Kidney tubule cell (primary cell): ENCODE measurements around the gene CAPN10.

Experiments
- DNase-seq: peaks from one replicate; pipeline ENCODE4 v3.0.0-alpha.2; 2018; ENCODE audit warnings: low spot score

The CAPN10 gene

DNA sequence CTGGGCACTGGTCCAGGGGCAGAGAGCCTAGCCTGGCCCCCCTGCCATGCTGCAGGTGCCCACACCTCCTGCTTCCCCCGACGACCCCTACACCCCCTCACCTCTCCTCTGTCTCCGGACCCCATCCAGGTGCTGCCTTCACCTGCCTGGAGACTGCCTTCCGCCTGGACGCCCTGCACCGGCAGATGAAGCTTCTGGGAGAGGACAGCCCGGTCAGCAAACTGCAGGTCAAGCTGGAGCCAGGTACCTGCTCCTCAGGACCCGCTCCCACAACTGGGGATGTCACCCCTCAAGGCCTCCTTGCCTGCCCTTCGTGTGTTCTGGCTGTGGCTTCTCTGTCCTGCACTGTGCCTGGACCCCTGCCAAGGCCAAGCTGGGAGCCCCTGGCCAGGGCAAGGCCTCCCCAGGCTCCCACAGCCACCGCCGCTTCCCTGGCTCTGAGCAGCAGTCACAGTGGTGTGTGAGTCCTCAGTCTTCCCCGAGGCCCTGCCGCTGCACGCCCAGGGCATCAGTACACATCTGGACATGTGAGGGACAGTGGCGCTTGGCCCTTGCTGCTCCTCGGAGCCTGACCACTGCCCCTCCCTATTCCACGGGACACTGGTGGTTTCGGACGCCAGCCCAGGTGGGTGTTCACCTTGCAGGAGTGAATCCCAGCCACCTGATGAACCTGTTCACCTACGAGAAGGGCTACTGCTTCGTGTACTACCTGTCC is 12.0 kb upstream of the CAPN10 start:
- DNase-seq = no peak

DNA sequence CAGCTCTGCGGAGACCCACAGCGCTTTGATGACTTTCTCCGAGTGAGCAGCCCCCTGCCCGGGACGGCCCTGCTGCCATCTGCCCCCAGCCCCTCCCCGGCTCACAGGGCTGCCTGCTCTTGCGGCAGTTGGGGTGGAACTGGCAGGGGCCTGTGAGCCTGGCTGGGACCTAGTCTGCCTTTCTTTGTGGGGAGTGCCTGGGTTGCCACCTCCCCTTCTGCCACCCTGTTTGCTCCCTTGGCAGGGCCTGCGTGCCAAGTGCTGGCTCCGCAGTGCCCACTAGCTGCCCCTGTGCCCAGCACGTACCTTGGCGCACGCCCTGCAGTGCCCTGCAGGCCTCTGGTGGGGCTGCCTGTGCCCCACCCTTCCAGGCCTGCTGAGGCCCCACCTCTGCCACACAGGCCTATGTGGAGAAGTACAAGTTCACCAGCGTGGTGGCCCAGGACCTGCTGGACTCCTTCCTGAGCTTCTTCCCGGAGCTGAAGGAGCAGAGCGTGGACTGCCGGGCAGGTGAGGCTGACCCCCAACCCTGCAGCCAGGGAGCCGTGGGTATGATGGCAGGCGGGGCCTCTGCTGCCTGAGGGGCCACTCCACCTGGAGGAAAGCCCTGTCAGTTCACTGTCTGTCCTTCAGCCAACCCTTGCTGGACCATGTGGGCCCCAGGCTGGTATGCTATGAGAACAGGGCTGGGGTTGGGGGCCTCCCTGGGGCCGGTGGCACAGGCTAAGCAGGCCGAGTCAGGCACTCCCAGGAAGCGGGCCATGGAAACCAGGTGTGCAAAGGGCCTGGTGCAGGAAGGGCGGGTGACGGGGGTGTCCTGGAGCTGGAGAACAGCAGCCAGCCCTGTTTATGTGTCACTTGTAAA is 11.2 kb upstream of the CAPN10 start:
- no peak for DNase-seq

- DNase-seq = no peak
These were observed 10.5 kb upstream of the CAPN10 start for GRCh38 chr2:240576036-240576435.

DNA sequence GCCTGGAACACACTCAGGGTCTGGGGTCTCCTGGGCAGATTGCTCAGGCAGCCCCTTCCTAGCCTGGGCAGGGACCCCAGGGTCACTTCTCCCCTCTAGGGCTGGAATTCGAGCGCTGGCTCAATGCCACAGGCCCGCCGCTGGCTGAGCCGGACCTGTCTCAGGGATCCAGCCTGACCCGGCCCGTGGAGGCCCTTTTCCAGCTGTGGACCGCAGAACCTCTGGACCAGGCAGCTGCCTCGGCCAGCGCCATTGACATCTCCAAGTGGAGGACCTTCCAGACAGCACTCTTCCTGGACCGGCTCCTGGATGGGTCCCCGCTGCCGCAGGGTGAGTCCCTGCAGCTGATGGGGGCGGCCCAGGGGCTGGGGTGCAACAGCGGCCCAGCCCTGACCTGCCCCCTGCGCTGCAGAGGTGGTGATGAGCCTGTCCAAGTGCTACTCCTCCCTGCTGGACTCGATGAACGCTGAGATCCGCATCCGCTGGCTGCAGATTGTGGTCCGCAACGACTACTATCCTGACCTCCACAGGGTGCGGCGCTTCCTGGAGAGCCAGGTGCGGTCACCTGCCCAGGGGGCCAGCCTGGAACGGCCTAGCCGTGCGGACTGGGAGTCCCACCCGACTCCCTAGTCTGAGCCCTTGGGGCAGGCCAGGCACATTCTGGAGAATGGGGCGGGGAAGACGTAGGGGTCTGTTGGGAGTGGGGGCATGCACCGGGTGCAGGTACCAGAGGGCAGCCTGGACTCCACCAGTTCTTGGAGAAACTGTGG is 9.9 kb upstream of the CAPN10 start:
- DNase-seq = no peak

GRCh38 chr2:240577281-240578109 is 9.0 kb upstream of the CAPN10 start:
- no peak for DNase-seq

DNA sequence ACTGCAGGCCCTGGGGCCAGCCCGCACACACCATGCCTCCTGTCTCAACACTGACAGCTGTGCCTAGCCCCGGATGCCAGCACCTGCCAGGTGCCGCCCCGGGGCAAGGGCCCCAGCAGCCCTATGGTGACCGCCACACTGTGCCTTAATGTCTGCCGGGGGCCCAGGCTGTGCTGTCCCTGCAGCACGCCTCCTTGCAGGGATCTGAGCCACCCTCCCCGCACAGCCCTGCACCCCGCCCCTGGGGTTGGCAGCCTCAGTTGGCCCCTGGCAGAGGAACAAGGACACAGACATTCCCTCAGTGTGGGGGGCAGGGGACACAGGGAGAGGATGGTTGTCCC is 8.5 kb upstream of the CAPN10 start:
- no peak for DNase-seq

GRCh38 chr2:240578488-240578887 is 8.0 kb upstream of the CAPN10 start:
- no peak for DNase-seq

DNA sequence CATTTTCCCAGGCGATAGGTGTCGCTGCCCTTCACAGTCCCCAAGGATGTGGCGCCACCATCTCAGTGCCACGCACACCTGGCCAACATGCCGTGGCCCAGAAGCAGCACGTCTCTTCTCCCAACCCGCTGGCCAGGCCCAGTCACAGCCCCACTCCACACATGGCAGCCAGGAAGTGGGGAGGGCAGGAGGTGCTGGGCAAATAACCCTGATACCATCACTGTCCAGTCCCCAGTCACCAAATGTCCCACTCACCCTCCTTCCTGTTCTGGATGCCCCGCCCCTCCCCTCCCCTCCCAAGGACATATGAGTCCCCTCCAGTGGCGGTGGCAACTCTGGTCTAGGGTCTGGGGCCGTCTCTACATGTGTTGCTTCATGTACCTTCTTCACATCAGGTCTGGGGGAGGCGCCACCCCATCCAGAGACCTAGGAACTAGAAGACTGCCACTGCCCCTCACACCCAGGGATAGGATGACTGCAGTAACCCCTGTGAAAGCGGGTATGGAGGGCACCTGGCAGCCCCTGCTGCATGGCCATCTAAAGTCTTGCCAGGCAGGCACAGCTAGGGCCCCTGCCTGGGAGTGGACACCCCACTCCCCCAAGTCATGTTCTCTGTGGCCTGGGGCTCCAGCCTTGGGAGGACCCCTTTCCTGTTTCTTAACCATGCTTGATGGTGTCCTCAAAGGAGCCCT is 7.3 kb upstream of the CAPN10 start:
- no peak for DNase-seq

DNA sequence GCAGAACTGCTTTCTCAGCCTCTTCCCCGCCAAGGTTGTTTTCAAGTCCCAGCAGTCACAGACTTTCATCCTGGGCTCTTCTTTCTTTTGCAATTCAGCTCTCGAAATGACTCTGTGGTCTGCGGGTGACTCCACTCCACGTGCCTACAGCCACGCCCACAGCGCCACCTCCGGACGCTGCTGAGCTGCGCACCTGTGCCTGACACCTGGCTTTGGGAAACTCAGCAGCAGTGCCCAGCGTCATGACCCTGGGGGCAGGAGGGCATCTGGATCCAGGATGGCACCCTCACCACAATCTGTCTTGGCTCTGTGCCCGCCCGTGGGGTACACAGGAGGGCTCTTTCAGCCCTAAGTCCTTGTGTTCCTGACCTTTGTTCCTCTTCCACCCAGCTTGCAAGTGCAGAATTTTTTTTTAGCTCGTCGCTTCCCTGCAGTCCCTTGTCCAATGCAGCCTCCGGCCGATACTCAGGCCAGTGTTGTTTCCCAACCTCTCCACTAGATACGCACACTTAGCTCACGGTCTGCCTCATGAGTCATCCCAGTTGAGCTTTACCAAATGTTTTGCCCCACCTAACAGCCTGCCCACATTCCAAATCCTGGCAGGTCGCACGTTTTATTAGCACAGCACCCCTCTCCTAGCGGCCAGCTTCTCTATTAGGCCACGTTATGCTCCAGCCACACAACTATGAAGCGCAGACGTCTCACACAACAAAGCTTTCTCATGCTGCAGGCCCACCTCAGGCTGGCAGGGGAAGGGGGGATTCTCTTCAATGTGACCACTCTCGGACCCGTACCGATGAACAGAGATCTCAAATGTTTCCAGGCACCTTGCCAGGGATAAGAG is 6.5 kb upstream of the CAPN10 start:
- peak; percentile 84 for DNase-seq

DNA sequence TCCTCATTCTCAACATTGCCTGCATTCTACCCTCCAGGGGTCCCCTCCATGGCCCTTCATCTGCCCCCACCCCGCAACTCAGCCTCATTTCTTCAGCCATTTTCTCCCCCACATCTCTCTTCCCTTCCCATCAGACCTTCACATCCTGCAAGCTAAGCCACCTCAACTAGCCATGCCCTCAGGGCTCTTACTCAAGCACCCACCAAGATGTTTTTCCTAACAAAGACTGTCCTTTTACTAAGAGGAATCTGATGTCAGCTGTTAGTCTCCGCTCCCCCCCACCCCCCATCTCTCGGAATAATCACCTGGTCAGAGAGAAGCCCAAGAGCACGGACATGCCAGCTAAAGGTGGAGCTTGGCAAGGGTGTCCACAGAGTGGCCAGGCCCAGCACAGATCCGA is 4.7 kb upstream of the CAPN10 start:
- no peak for DNase-seq

DNA sequence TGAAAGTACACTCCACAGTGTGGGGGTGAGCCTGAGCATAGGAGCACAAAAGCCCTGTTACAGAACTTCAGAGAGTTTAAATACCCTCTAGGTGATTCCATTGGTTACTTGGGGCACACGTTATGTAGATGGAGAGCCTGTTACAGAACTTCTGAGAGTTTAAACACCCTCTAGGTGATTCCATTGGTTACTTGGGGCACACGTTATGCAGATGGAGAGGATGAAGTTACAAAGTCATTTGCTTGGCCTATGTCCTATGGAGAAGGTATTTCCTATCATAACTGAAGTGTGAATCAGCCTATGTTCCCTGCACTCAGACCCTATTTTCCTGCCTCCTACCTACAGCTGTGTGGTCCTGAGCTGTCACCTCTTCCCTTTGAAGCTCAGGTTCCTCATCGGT is 3.8 kb upstream of the CAPN10 start:
- peak; percentile 26 for DNase-seq

DNA sequence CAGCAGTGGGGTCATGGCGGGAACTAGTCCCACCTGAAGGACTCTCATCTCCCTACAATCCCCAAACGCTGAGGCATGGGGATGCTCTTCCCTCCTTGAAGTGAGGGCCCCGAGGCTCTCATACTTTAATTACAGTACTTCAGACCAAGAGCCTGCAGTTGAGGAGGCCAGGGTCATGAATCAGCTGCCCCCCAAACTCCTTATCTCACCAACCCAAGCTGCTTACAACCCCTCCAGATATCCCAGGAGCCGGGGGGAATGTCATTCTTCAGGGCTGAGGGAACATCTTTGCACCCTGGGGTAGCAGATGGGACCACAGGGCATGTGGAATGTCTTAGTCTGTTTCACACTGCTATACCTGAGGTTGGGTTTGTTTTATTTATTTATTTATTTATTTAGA is 2.8 kb upstream of the CAPN10 start:
- no peak for DNase-seq

- DNase-seq = no peak
These were observed 2.0 kb upstream of the CAPN10 start for GRCh38 chr2:240584486-240585031.

- DNase-seq = peak; percentile 65
These were observed 1.4 kb upstream of the CAPN10 start for GRCh38 chr2:240585101-240585500.

DNA sequence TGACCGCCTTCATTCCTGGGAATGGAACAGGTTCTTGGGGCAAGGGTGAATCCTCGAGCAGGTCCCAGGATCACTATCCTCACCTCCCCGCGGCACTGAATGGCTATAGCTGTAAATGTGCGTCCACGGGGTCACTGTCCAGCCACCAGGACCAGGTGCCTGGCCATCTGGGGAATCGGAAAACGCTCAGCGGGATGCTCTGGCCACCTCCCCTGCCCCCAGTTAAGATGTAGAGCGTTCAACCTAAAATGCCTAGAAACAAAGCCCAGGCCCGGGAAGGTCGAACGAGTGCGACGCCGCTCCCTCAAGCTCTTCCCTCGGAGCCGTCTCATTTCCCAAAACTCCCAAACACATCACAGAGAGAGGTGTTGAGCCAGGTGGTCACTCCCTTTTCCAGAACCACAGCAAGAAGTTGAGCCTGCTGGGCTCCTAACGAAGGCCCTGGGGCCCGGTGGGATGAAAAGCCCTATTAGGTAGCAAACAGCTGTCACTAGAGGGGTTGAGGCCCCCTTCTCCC is 795 bp upstream of the CAPN10 start:
- no peak for DNase-seq

- DNase-seq = peak; percentile 48
These were observed 626 bp downstream of the CAPN10 start for GRCh38 chr2:240586919-240587800.

DNA sequence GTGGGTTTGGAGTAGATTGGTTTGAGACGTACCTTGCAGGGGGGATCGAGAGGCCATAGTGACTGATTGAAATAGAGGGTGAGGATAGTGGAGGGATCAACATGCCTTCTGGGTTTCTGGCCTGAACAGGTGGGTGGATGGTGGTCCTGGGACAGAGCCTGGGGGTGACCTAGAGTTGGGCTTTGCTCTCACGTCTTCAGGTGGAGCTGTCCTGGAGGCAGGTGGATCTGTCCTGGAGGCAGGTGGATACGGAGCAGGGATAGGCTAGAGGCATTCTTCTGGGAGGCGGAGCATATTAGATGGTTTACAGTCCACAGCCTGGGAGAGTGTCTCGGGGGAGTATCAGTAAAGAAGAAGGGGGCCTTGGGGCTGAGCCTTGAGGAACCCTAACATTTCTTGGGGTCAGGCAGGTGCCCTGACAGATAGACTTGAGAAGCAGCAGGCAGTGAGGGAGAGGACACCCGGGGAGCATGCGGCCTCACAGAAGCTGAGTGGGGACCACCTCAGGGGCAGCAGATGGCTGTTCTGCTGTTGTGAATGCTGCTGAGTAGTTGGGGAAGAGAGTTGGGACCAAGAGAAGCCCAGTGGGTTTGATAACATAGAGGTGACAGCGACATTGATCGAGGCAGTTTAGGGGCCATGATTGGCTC is 1.6 kb downstream of the CAPN10 start:
- DNase-seq = no peak

DNA sequence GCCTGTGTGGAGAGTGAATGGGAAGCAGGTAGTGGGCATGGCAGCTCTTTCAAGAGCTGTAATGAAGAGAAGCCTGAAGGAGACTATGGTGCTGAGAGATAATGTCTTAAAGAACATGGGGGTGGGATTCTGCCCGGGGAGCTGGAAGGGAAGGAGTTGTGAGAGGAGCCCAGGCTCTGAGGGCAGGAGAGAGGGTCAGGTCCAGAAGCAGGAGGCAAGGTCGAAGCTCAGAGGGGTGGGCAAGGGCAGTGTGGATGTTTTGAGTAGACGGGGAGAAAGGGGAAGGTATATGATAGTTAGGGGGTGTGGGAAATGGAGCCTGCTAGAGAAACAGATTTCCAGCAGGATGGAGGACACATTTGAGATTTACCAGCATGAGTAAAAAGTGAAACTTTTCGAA is 2.1 kb downstream of the CAPN10 start:
- no peak for DNase-seq
